Measurements from ENCODE around the gene AFF1.
"Not testable (repeated sequence)": the region's sequence is repeated elsewhere in the genome, so short reads cannot be mapped to it uniquely, and the experiment has no call there.

Gene AFF1

DNA sequence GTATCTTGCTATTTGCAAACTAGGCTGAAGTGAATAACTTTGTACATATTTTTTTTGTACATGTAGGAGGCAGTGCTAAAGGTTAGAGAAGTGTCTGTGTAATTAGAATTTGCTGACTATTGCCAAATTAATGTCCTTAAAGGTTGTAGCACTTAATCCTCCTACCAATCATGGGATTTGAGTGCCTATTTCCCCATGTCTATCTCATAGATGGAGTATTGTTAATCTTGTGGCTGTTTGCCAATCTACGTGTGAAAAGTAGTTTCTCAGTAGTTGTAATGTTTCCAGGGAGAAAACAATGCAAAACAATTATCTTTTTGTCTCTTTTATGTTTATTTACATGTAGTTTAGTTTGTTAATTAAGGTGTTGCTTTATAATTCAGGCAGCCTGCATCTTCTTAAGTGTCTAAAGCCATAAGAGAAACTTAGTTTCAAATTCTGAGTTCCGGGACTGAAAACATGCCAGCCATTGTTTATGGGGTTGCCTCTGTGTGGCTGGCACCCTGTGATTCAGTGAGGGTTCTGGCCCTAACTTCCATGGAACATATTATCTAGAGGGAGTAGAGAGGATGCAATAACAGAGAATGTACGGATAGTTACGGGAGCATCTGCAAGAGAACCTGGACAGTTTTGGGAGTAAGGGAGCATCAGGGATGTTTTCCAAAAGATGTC, 143.2 kb downstream of the AFF1 start:
- no peak for DNase-seq (ENCODE audit: low read depth in 2 of 3, low spot score in 1 of 3)

DNA sequence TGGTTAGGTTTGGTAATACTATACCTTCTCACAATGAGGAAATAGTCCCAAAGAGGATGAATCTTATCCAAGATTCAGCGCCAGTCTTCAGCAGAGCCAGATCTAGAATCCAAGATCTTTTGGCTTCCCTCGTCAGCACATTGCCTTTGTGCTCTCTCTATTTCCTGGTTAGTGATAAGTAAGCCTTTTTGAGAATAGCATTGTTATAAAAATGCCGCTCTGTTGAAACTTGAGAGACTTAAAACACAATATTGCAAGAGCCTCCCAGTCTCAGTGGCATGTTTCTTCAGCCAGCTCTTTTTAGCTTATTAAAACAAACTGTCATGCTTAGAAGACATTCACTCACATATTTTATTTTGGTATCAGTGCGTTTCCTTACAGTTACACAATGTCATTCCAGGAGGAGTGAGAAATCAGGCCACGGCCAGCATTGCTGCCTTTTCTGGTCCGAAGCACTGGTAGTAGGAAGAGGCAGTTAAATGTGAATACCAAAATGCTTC, 144.2 kb downstream of the AFF1 start:
- DNase-seq (ENCODE audit: low read depth in 2 of 3, low spot score in 1 of 3) = no peak

DNA sequence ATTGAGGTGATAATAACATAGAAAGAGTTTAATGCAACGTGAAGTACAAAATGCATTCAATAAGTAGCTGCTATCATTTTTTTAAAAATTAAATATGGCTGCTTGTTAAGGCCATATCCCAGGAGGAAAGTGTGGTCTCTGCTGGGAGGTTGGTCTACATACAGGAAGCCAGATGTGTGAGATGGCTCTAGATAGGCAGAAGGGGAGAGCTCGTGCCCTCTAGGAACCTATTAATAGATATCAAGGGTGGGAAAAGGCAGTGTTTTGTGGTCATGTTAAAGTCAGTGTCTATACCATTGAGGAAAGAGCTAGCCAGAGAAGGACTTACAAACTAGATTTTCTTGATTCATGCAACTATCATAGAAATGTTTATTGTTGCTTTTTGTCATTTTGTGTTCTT, 145.2 kb downstream of the AFF1 start:
- DNase-seq (ENCODE audit: low read depth in 2 of 3, low spot score in 1 of 3) = no peak

DNA sequence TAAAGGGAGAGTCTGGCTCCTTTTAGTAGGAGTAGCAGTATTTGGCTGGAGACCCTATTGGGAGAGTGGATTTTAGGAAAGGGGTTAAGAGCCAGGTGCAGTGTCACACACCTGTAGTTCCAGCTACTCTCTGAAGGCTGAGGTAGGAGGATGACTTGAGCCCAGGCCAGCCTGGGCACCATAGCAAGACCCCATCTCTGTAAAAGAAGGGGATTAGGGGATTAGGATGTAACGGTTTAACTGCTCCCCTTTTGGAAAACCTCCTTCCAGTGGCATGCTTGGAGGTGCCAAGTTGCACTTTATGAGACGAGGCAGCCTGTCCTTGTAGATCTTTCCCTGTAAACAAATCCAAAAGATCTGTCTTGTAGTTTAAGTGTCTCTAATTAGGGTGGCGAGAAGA, 145.7 kb downstream of the AFF1 start:
- DNase-seq (ENCODE audit: low read depth in 2 of 3, low spot score in 1 of 3) = no peak

DNA sequence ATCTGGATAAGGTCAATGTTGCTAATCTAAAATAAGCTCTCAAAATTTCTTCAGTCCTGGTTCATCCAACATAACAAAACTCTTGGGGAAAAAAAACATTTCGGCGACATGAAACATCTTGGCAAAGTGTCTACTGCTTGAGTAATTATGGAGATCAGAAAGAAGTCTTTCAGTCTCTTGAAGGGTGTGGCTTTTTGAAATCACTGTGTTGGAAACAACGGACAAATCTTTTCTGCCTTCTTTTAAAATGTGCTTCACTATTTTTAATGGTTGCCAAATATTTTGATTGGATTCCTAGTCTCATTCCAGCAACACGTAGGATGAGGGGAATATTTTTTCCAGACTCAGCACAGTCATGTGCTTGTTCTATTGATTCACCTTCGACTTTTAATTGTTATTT, 147.0 kb downstream of the AFF1 start:
- DNase-seq (ENCODE audit: low read depth in 2 of 3, low spot score in 1 of 3) = no peak

GRCh38 chr4:87085732-87086131, 150.9 kb downstream of the AFF1 start:
- not testable (repeated sequence) for DNase-seq (ENCODE audit: low read depth in 2 of 3, low spot score in 1 of 3)

DNA sequence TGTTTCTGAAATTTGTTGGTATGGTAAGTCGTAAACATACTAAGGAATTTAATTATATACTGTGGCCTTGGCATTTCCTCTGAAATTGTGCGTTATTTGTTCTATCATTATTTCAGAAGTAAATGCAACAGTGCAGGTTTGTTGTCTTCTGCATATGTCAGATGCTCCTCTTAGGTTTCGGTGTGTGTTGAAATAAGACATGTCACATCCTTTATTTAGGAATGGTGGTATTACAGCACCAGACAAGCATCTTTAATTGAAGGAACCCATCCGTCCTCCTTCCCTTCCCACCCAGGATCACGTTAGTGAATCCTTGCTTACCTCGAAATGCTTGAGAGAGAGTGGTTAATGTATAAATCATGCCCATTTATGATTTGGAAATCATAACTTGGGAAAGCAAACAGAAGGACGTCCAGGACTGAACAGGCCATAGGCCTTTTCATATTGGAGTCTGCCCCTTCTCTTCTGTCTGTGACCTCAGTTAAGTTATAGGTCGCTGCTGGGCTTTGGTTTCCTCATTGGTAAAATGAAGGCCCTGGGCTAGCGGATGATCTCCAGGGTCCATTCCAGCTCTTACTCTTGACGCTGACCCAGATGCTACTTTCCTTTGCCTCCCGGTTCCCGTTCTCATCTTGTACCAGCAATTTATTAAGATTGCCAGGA, 151.5 kb downstream of the AFF1 start:
- DNase-seq (ENCODE audit: low read depth in 2 of 3, low spot score in 1 of 3) = no peak

DNA sequence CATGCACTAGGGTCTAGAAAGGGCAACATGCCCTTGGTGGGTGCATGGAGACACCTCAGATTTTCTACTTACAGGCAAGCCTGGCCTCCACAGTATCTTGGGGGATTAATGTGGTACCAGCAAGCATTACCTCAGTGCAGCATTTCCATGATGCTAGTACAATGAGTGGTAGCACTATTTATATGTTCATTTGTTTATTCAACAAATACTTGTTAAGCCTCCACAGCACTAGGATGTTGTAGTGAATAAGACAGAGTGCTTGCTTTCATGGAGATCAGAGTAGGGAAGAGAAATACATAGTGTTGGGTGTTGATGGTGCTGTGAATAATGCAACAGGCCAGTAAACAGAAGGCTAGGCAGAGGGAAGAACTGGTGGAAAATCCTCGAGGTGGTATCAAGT, 152.2 kb downstream of the AFF1 start:
- DNase-seq (ENCODE audit: low read depth in 2 of 3, low spot score in 1 of 3) = no peak

DNA sequence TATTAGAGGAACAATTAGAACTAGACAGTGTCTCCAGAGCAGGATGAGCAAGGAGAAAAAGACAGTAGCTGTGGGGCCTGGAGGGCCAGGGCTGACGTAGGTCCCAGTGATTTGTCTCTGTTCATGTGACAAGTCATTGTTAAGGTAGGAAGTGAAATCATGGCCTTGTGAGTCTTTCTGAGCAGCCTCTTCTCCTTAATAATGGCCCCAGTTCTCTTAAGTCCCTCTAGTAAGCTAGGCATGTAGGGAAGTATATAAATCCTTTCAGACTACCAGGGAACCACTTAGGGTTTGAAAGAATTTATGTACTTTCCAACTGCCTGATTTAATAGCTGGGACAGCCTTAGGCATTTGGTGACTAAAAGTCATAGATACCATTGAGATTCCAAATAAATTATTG, 152.6 kb downstream of the AFF1 start:
- DNase-seq (ENCODE audit: low read depth in 2 of 3, low spot score in 1 of 3) = no peak

GRCh38 chr4:87088186-87088585, 153.4 kb downstream of the AFF1 start:
- no peak for DNase-seq (ENCODE audit: low read depth in 2 of 3, low spot score in 1 of 3)

GRCh38 chr4:87089368-87089767, 154.6 kb downstream of the AFF1 start:
- no peak for DNase-seq (ENCODE audit: low read depth in 2 of 3, low spot score in 1 of 3)

DNA sequence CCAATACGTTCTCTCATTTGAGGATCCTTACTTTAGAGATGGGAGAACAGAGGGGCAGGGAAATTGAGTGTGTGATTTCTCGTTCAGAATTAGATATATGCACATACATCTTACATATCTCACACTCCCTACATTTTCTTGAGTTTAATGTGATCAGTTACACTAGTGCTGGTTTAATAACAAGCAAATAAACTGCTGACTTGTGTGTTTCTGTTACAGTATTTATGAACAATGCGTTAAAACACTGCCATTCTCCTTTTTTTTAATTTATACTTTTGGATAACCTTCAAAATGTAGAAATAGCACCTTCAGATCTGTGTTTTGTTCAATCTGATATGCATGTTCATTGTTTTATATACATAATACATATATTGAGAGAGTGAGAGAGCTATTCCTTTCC, 155.5 kb downstream of the AFF1 start:
- no peak for DNase-seq (ENCODE audit: low read depth in 2 of 3, low spot score in 1 of 3)

DNA sequence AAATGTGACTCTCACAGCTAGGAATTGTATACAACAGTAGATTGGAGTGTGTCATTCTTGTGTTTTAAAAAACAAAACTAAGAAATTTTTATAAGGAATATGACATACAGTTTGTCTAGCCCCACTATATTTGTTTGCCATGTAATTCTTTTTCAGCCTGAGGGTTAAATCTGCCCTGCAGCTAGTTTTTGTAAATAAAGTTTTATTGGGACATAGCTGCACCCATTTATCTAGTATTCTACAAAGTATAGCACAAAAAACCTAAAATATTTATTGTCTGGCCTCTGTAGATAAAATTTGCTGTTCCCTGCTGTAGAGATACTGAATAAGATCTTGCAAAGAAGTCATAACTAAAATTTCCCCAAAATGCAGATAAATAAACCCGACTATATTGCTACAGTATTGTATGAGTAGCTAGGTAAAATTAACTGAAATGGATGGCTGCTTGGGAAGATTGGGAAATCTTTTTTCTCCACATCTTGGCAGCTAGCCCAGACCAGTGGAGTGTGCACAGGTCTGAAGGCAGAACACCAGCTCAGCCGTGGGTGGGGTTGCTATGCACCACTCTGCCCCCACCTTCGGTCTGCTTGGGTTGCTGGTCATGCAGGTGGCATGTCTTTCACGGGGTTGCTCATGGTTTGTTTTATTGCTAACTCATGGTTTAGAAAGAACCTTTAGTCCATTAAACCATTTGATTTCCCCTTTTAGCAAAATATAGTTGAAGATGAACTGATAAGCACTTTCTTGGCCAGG, 157.8 kb downstream of the AFF1 start:
- no peak for DNase-seq (ENCODE audit: low read depth in 2 of 3, low spot score in 1 of 3)

- DNase-seq (ENCODE audit: low read depth in 2 of 3, low spot score in 1 of 3) = peak in 1 of 3 donors; percentile 11
These were observed 158.8 kb downstream of the AFF1 start for GRCh38 chr4:87093443-87094123.

DNA sequence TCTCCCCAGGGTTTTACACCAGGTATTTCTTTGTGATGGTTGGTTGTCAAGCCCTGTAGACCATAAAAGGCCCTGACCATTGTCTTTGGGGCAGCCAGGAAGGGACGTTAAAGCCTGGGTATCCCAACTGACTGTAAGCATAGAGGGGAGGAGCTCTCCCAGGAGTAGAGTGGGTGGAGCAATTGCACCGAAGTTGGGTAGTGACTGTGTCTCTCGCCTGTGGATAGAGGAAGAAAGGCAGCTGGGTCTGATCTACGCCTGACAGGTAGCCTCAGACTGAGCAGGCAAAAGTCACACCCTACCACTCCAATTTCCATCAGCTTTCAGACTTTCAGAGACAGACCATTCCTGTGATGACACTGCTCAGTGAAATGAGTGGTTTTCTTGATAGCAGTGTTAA, 162.3 kb downstream of the AFF1 start:
- no peak for DNase-seq (ENCODE audit: low read depth in 2 of 3, low spot score in 1 of 3)

DNA sequence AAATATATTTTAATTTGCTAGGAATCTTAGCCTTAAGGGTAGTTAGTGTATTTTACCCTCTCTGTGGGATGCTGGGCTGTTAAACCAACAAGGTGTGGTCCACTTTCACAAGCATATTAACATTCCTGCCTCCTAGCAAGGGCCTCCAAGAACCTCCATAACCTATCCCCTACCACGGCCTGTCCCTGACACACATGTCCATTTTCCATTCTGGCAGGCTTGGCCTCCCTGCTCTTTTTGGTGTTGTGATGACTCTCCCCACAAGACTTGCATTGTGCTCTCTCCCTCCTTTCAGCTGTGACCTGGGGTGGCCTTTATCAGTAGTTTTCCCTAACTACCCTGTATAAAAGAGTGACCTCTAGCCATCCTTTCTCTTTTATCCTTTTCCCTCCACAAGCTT, 165.4 kb downstream of the AFF1 start:
- no peak for DNase-seq (ENCODE audit: low read depth in 2 of 3, low spot score in 1 of 3)

DNA sequence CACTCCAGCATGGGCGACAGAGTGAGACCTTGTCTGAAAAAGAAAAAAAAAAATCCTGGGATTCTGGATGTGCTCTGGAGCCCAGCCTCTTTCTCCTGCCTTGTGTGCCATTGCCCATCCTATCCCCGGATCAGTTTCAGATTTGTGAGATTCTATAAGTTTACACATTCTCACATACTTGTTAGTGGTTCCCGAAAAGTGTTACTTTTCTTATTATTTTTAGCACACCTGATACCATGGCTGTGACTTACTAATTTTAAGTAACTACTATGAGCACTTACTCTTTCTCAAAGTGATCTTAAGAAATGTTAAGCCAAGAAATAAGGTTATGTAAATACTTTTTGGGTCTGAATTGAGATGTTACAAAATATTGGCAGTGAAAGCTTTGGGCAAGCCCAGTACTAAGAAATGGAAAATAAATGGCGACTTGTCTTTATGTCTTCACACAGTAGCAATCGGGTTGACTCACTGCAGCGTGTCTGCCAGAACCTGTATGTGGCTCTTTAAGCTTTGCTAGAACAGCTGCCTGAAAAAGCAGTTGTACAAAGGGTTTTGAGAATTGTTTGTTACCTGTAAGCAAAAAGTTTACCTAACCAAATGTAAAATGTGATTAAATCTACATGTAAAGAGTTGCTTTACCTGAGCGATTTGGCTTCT, 166.9 kb downstream of the AFF1 start:
- DNase-seq (ENCODE audit: low read depth in 2 of 3, low spot score in 1 of 3) = no peak

GRCh38 chr4:87103086-87103485, 168.3 kb downstream of the AFF1 start:
- DNase-seq (ENCODE audit: low read depth in 2 of 3, low spot score in 1 of 3) = no peak

DNA sequence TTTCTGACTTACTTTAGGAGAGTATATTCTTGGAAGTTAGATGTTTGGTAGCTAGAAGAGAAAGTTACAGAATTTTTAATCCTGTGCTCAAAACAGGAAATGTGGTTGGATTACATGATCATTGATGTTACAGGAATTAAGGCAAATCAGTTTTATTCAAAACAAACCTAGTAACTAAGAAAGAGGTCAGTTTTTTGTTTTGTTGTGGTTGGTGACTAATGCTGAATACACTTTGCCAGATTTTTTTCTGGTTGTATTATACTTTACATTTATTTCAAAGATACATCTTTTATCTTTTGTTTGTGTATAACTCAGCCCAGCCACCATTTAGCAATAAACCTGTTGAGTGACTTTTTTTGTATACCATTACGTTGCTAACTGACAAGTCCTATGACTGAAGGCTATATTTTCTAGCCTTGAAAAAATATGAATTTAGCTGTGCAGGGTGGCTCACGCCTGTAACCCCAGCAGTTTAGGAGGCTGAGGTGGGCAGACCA, 168.9 kb downstream of the AFF1 start:
- no peak for DNase-seq (ENCODE audit: low read depth in 2 of 3, low spot score in 1 of 3)

- DNase-seq (ENCODE audit: low read depth in 2 of 3, low spot score in 1 of 3) = no peak
These were observed 170.5 kb downstream of the AFF1 start for GRCh38 chr4:87105101-87105845.
